ENCODE data around the gene TCTA.
"Not testable (repeated sequence)": the region's sequence is repeated elsewhere in the genome, so short reads cannot be mapped to it uniquely, and the experiment has no call there.

The TCTA gene, protein sequence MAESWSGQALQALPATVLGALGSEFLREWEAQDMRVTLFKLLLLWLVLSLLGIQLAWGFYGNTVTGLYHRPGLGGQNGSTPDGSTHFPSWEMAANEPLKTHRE

DNA sequence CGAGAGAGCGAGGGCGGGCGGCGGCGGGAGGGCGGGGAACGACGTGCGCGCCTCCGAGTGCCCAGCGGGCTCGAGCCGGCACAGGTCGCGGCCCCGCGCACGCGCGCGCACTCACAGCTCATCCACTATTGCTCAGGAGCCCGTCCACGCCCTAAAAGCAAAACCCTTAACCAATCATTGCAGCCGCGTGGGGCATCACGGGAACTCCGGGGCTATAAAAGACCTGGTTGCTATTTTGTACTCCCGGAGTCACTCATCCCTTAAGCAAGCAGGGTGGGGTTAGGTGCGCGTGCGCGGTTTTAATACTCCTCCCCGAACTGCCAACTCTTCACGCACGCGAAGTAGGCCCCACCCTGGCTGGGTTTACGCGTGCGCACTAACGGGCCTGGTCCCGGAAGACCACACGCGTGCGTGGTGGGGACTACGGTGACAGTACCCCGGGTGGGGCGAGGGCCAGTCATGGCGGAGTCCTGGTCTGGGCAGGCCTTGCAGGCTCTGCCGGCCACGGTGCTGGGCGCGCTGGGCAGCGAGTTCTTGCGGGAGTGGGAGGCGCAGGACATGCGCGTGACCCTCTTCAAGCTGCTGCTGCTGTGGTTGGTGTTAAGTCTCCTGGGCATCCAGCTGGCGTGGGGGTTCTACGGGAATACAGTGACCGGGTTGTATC is at the start of gene TCTA, which contains the start of gene RHOA:
Gene TCTA (plus strand): TSS at position 456 of the 664 bp plus-strand sequence. CDS start 4 bp downstream, at position 460.
Gene RHOA (minus strand): TSS at position 9 of the 664 bp plus-strand sequence. CDS start 36,387 bp downstream, outside the sequence.
- DNase-seq, result peak; percentile 100

DNA sequence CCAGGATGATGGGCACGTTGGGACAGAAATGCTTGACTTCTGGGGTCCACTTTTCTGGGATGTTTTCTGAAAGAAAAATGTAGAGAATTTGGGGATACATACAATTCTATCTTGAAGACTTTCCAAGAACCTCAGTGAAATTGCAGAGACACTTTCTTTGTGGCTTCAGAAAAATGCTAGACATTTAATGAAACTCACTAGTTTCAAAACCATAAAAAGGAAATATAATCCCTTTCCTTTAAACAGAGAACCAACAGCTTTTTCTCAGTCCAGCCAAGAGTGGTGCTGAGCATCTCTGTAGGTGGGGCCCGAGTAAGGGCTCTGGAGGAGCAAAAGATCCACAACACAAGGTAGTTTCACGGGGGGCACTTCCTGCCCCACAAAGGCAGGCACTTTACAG is 49.7 kb upstream of the TCTA start:
- no peak for DNase-seq

DNA sequence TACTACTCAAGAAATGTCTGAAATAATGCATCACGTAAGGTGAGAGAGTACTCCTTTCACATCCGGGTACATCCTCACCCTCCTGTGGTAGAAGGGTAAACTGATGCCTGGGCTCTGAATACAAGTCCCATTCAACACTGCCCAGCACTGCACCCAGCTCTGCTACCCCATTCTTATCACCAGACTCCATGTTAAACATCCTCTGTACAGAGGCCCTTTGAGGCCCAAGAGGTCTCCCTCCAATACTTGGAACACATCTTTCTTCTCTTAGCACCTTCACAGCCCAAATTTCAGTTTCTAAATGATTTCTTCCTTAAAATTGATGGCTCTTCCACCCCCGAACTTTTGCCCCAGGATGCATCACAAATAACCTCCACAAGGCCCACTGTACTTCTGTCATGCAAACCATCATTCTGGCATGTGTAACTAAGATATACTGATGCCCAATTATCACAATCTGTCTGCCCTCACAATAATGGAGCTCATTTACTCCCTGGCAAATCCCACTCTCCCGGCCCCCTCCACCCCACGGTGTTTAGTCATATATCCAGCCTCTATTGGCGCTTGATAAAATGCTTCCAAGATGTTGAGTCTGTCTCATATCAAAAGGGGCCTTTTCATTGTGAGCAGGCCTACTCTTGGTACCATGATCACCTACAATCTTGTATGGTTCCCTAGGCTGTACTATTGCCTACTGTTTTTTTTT is 41.5 kb upstream of the TCTA start:
- no peak for DNase-seq

DNA sequence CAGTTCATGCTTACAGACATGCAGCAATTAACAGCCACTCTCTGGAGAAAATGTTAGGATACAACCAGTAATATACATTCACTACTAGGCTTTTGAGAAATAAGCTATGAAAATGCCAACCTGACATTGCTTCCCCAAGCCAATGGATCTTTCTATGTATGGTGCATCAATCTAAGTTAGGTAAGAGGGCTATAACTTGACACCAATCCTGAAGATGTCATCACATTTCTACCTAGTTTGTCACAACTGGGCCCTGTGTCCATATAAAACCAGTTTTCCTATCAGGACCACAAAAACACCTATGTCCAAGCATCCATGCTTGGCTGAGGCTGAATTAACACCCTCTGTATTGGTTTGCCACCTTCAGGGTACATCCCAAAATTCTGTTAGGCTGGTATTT is 40.3 kb upstream of the TCTA start:
- no peak for DNase-seq

DNA sequence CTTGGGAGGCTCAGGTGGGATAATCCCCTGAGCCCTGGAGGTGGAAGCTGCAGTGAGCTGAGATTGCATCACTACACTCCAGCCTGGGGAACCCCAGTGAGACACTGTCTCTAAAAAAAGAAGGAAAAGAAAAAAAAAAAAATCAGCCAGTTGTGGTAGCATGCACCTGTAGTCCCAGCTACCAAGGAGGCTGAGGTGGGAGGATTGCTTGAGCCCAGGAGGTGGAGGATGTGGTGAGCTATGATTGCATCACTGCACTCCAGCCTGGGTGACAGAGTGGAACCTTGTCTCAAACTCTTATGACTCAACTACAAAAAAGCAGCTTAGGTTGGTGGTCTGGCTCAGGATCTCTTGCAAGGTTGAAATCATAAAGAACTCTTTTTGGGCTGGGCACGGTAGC is 34.7 kb upstream of the TCTA start:
- peak; percentile 53 for DNase-seq

DNA sequence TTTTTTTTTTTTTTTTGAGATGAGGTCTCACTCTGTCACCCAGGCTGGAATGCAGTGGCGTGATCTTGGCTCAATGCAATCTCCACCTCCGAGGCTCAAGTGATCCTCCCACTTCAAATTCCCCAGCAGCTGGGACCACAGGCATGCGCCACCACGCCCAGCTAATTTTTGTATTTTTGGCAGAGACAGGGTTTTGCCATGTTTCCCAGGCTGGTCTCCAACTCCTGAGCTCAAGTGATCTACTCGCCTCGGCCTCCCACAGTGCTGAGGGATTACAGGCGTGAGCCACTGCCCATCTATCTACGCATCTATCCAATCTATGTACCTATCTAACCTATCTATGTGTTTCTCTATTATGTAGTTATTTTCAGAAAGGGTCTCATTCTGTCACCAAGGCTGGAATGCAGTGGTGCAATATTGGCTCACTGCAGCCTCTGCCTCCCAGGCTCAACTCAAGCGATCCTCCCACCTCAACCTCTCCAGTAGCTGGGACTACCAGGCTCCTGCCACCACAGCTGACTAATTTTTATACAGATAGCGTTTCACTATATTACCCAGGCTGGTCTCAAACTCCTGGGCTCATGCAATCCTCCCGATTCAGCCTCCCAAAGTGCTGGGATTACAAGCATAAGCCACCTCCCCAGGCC is 33.9 kb upstream of the TCTA start:
- DNase-seq, result no peak

DNA sequence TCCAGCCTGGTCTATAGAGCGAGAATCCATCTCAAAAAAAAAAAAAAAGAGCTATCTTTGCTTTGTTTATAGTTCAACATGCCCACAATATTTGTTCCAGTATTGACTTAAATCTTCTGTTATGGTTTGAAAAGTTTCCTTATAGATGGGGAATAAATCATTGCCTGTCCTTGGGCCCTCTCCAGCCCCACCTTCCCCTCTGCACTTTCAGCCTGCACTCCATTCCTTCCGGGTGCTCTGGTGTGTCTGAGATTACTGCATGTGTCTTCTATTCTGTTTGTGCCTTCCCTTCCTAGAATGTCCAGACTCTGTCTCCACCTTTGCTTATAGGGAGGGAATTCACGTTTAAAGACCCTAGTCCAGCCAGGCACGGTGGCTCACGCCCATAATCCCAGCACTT is 28.8 kb upstream of the TCTA start:
- DNase-seq, result no peak

DNA sequence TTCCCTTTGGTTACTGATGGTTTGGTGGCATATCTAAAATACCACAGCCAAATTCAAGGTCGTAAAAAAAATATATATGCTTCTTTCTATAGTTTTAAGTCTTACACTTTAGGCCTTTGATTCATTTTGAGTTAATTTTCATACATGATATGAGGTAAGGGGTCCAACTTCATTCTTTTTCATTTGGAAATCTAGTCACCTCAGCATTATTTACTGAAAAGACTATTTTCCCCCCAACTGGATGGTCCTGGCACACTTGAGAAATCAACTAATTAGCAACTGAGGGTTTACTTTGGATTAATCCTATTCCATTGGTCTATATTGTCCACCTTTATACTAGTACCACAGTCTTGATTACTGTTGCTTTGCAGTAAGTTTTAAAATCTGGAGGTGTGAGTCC is 26.6 kb upstream of the TCTA start:
- no peak for DNase-seq

DNA sequence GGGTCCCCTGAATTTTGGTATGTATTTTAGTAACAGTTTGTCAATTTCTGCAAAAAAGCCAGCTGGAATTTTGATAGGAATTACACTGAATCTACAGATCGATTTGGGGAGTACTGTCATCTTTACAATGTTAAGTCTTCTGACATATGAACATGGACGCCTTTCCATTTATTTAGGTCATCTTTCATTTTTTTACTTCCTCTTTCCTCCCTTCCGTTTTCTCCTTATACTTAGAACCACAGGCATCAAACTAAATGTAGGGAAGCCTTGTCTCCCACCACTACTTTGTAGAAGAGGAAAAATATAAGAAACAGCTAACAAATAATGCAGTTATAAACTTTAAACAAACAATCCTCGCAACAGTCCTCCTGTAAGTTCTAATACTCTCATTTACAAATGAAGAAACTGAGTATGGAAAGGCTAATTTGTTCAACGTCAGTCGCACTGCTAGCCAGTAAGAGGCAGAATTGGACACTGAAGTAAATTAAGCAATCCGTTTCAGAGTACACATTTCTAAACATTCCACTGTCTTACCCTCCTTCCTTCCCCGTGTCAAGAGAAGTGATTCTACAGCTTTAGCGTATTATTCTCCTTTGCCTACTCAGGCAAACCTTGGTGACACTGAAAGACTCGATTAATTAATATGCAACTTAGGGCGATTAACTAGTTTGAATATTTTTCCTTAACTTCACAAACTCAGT is 26.0 kb upstream of the TCTA start:
- no peak for DNase-seq

DNA sequence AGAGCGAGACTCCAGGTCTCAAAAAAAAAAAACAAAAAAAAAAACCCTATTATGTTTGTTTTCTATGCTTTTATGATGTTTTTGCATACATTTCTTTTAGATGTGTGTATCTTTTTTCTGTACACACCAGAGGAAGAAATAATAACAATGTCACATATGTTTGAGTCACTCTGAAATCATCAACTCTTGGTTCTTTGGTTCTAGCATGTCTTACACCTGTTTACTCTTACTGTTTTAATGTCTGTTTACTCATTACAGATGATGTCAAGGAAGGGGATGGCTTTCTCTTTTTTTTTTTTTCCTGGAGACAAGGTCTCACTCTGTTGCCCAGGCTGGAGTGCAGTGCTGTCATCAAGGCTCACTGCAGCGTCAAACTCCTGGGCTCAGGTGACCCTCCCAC is 24.5 kb upstream of the TCTA start:
- DNase-seq, result no peak

DNA sequence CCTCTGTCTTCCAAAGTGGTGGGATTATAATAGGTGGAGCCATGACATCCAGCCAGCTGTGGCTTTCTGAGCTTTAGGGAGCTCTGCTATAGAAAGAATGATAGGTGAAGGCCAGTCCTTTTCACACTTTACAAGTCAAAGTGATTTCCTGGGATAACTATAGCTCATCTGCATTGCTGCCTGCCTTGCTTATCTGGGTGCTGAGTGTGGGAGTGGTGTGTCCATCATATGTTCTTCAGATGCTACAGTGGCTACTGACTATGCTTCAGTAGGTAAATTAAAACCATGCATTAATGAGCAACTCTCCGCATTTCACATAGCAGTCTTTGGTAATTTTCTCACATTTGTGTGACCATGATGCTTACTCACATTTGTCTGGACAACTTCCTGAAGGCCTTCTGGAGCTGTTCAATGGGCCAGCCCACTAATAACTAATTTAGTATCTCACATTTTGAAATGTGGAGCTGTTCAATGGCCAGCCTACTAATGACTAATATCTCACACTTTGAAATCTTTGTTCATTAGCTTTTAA is 23.9 kb upstream of the TCTA start:
- DNase-seq, result no peak

DNA sequence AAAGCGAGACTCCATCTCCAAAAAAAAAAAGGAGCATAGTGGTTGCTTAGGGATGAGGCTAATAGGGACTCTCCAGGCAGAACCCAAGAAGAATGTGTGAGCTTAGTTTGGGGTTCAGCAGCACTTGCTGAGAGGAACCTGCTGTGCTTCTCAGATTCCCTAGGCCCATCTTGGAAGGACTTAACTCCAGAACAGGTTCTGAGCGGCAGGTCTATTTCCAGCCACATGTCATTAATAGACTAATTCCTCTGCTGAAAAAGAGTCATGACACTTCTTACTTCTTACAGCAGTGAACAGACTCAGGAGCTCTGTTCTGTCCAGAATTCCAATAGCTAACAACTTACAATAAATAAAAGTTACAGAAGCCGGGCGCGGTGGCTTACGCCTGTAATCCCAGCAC is 22.9 kb upstream of the TCTA start:
- no peak for DNase-seq

DNA sequence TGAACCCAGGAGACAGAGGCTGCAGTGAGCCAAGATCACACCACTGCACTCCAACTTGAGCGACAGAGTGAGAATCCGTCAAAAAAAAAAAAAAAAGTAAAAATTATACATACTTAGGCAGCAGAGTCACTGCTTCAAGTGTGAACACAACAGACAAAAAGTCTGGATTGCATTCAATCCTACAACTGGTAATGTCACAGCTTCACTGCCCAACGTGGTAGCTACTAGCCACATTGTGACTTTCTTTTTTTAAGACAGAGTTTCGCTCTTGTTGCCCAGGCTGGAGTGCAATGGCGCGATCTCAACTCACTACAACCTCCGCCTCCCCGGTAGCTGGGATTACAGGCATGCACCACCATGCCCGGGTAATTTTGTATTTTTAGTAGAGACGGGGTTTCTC is 20.9 kb upstream of the TCTA start:
- not testable (repeated sequence) for DNase-seq

DNA sequence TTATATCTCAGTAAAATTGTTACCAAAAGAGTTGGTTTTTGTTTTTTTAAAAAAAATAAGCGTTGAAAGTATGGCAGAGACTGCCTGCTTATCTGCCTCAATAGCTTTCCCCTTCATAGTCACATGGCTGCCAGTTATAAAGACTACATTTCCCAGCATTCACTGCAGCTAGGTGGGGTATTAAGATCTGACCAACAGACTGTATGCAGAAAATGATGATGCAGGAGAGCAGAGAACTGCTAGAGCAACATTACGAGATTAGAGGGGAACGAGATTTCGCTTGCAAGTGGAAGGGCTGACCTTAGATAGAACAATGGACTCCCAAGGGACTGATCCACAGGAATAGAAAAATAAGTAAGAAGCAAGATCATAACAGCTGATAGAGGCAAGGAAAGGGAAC is 14.8 kb upstream of the TCTA start:
- no peak for DNase-seq

DNA sequence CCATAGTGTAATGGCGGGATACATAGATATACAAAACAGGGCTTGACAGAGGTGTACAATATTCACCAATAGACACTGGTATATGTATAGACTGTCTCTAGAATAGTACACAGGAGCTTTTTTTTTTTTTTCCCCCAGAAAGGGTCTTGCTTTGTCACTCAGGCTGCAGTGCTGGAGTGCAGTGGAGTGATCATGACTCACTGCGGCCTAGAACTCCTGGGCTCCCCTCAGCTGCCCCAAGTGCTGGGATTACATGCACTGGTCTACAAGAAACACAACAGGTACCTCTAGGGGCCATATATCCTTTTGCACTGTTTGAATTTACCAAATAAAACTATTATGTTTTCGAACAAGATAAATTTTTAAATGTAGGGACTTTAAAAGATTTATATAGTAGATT is 12.8 kb upstream of the TCTA start:
- DNase-seq, result no peak

DNA sequence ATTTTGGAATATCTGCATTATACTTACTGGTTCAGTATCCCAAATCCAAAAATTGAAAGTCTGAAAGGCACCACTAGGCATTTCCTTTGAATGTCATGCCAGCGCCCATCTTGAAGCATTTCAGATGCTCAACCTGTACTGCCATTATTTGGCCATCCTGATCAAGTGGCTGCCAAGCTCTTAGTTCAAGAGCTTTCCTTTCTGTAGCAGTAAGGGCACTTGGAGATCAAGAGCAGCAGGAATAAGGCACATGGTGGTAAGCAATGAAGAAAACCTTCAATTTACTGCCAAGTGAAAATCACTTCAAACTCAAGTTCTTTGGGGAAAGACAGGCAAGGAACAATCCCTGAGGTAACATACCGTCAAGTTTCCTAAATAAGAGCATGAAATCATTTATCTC is 10.5 kb upstream of the TCTA start:
- no peak for DNase-seq

DNA sequence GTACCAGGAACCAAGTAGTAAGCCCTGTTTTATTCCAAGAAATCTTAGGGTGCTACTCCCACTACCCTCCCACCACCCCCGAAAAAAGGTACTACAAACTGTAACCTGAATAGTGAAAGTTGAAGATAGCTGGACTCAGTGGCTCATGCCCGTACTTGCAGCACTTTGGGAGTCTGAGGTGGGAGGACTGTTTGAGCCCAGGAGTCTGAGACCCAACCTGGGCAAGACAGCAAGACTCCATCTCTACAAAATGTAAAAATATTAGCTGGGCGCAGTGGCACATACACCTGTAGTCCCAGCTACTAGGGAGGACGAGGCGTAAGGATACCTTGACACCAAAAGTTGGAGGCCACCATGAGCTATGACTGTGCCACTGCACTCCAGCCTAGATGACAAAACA is 8.3 kb upstream of the TCTA start:
- DNase-seq, result no peak

DNA sequence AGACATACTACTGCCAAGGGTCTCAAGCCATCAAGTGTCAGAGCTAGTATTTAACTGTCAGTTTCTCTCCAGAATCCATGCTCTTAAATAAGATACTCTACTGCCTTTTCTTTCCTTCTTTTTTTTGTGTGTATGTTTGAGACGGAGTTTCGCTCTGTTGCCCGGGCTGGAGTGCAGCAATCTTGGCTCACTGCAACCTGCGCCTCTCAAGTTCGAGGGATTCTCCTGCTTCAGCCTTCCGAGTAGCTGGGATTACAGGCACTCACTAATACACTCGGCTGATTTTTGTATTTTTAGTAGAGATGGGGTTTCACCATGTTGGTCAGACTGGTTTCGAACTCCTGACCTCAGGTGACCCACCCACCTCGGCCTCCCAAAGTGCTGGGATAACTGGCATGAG is 6.7 kb upstream of the TCTA start:
- DNase-seq, result not testable (repeated sequence)

DNA sequence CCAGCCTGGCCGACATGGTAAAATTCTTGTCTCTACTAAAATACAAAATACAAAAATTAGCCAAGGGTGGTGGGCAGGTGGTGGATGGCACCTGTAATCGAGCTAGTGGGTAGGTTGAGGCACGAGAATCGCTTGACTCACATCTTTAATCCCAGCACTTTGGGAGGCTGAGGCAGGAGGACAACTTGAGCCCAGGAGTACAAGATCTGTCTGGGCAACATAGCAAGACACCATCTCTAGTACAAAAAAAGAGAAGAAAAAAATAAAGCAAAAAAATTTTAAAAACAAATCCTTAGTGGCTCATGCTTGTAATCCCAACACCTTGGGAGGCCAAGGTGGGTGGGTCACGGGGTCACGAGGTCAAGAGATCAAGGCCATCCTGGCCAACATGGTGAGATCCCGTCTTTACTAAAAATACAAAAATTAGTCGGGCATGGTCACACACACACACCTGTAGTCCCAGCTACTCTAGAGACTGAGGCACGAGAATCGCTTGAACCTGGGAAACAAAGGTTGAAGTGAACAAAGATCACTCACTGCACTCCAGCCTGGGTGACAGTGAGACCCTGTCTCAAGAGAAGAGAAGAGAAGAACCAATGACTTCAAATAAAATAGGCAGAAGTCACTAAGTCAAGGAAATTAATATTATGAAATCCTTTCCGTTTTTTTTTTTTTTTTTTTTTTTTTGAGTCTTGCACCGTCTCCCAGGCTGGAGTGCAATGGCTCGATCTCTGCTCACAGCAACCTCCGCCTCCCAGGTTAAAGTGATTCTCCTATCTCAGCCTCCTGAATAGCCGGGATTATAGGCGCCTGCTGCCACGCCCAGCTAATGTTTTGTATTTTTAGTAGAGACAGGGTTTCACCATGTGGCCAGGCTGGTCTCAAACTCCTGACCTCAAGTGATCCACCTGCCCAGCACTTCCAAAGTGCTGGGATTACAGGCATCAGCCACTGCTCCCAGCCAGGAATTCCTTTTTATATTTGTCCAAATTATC is 5.4 kb upstream of the TCTA start:
- no peak for DNase-seq

DNA sequence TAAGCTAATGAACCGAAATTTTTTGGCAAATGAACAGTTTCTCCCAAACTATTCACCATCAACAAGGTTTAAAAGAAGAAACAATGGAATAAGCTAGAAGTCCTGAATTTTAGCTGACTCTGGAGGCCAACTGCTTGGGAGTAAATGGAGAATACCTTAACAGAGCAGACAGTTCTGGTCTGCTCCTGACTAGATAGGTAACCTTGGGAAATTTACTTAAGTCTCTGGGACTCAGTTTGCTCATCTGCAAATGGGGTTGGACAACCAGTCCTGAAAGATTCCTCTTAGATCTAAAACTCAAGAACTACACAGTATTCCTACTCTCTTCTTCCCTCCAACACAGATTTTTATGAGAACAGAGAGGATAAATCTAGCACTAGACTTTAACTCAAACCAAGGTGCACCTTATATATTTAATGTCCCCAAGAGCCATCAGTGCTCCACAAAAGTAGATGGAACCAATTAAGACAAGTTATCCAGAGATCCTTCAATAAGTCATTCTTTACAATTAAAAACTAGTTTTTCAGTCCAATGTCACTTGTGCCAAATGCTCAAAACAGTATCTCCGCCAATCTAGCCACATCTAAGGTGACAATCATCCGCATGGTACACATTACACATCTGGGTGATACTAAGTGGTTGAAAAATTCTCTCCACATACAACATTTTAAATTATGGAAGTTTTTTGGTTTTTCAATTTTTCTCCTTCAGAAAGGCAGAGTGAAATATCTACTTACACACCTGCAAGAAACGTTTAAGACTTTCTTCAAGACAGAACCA is 2.0 kb upstream of the TCTA start:
- DNase-seq, result no peak
